Mesenchymal stem cell (in vitro differentiated cells and primary cell): ENCODE data around the gene KLHL3.
A peak's percentile ranks its signal among the peaks of the same experiment; 100 is the strongest.

Source experiments
- DNase-seq: peaks from one replicate; pipeline ENCODE4 v3.0.0-alpha.2; 2013
- H2AFZ ChIP-seq: one replicate; pipeline ENCODE4 v1.6.1; 2013; ENCODE audit warnings: low read depth, mild to moderate bottlenecking, control low read depth, inconsistent platforms, low read length, moderate library complexity
- H2AK5ac ChIP-seq: 2 replicates; pipeline ENCODE4 v1.6.1; 2013; ENCODE audit warnings: low read length, moderate library complexity, mild to moderate bottlenecking, inconsistent platforms; ENCODE audit not compliant: severe bottlenecking
- H2BK120ac ChIP-seq: one replicate; pipeline ENCODE4 v1.6.1; 2013; ENCODE audit warnings: low read depth, mild to moderate bottlenecking, inconsistent platforms, low read length, moderate library complexity
- H2BK12ac ChIP-seq, 2 experiments: one replicate each; pipeline ENCODE4 v1.6.1; 2013; ENCODE audit warnings: inconsistent platforms in 2 of 2, low read length in 2 of 2, mild to moderate bottlenecking in 2 of 2, moderate library complexity in 2 of 2, control low read depth in 1 of 2
- H2BK15ac ChIP-seq: one replicate; pipeline ENCODE4 v1.6.1; 2013; ENCODE audit warnings: mild to moderate bottlenecking, low read depth, inconsistent platforms; ENCODE audit not compliant: poor library complexity, severe bottlenecking
- H2BK5ac ChIP-seq: 2 replicates; pipeline ENCODE4 v1.6.1; 2013; ENCODE audit warnings: low read depth, mild to moderate bottlenecking, low read length, control low read depth, inconsistent platforms; ENCODE audit not compliant: poor library complexity, severe bottlenecking
- H3K14ac ChIP-seq, 2 experiments: one replicate each; pipeline ENCODE4 v1.6.1; 2013; ENCODE audit warnings: inconsistent platforms in 2 of 2, low read length in 2 of 2, control low read depth in 1 of 2, mild to moderate bottlenecking in 1 of 2, moderate library complexity in 1 of 2
- H3K18ac ChIP-seq, 2 experiments: one replicate each; pipeline ENCODE4 v1.6.1; 2013; ENCODE audit warnings: inconsistent platforms in 2 of 2, low read length in 2 of 2, control low read depth in 1 of 2, low read depth in 1 of 2, mild to moderate bottlenecking in 1 of 2
- H3K23ac ChIP-seq, 2 experiments: one replicate each; pipeline ENCODE4 v1.6.1; 2013; ENCODE audit warnings: inconsistent platforms in 2 of 2, low read length in 2 of 2, mild to moderate bottlenecking in 2 of 2, moderate library complexity in 2 of 2, control low read depth in 1 of 2
- H3K27ac ChIP-seq: 2 replicates; pipeline ENCODE4 v1.5.1; 2013; ENCODE audit warnings: mild to moderate bottlenecking, moderate library complexity, low read length, control low read depth, inconsistent platforms; ENCODE audit not compliant: poor library complexity, severe bottlenecking
- H3K27me3 ChIP-seq, 2 experiments: 2 replicates each; pipeline versions ENCODE4 v1.6.1 to v1.7.0; 2013; ENCODE audit warnings: low read length in 2 of 2, mild to moderate bottlenecking in 2 of 2, moderate library complexity in 2 of 2, control low read depth in 1 of 2, inconsistent platforms in 1 of 2; ENCODE audit not compliant: control insufficient read depth in 1 of 2, insufficient read depth in 1 of 2
- H3K36me3 ChIP-seq, 2 experiments: 2 replicates each; pipeline versions ENCODE4 v1.6.1 to v1.7.0; 2013; ENCODE audit warnings: low read length in 2 of 2, control low read depth in 1 of 2, inconsistent platforms in 1 of 2, low read depth in 1 of 2, mild to moderate bottlenecking in 1 of 2; ENCODE audit not compliant: insufficient read depth in 2 of 2, control insufficient read depth in 1 of 2
- H3K4ac ChIP-seq, 2 experiments: one replicate each; pipeline ENCODE4 v1.6.1; 2013; ENCODE audit warnings: inconsistent platforms in 2 of 2, low read length in 2 of 2, mild to moderate bottlenecking in 2 of 2, moderate library complexity in 2 of 2, control low read depth in 1 of 2, low read depth in 1 of 2
- H3K4me1 ChIP-seq: 2 replicates; pipeline ENCODE4 v1.6.1; 2013; ENCODE audit warnings: low read depth, low read length, control low read depth; ENCODE audit not compliant: control insufficient read depth, insufficient read depth
- H3K4me2 ChIP-seq: 2 replicates; pipeline ENCODE4 v1.6.1; 2013; ENCODE audit warnings: low read length, mild to moderate bottlenecking, inconsistent platforms; ENCODE audit not compliant: poor library complexity, severe bottlenecking
- H3K4me3 ChIP-seq, 2 experiments: 2 replicates each; pipeline versions ENCODE4 v1.5.1 to v1.7.0; 2013; ENCODE audit warnings: low read length in 2 of 2, mild to moderate bottlenecking in 2 of 2, control low read depth in 1 of 2, low read depth in 1 of 2; ENCODE audit not compliant: insufficient read depth in 1 of 2
- H3K79me1 ChIP-seq: replicated peaks from 2 replicates; pipeline ENCODE4 v1.6.1; 2013; ENCODE audit warnings: mild to moderate bottlenecking, control low read depth, low read length, inconsistent platforms; ENCODE audit not compliant: poor library complexity, severe bottlenecking
- H3K9ac ChIP-seq: 2 replicates; pipeline ENCODE4 v1.7.0; 2013; ENCODE audit warnings: mild to moderate bottlenecking, low read length, moderate library complexity
- H3K9me3 ChIP-seq: 2 replicates; pipeline ENCODE4 v1.7.0; 2013; ENCODE audit warnings: mild to moderate bottlenecking, low read length; ENCODE audit not compliant: control insufficient read depth
- H4K8ac ChIP-seq: one replicate; pipeline ENCODE4 v1.6.1; 2013; ENCODE audit warnings: inconsistent platforms, mild to moderate bottlenecking, low read length, moderate library complexity
- H4K91ac ChIP-seq: one replicate; pipeline ENCODE4 v1.6.1; 2013; ENCODE audit warnings: mild to moderate bottlenecking, low read length, inconsistent platforms
- WGBS: methylation state at CpG from one replicate; pipeline ENCODE4 v1.1.7; 2013; ENCODE audit warnings: mixed read lengths; 5-methylcytosine and 5-hydroxymethylcytosine counted together

KLHL3 gene

GRCh38 chr5:137617528-137618205, 118.2 kb downstream of the KLHL3 start:
- Histone ChIP-seq H3K14ac (no peak overlapping the region), H3K27ac (no peak overlapping the region), H3K79me1 (no peaks in the 10 kb centered on the region), H4K91ac (no peak overlapping the region), H3K4me2 (no peak overlapping the region), H3K4me1 (peaks cover 10% of the 10 kb centered on the region), H3K23ac (no peak overlapping the region), H3K4ac (no peak overlapping the region), H2BK15ac (no peak overlapping the region), H3K4me3 (no peak overlapping the region), H3K9me3 (no peaks in the 10 kb centered on the region), H2AFZ (no peak overlapping the region), H4K8ac (no peak overlapping the region), H2BK12ac (no peak overlapping the region), H3K9ac (no peak overlapping the region), H2AK5ac (no peak overlapping the region), H3K18ac (no peak overlapping the region), H3K36me3 (no peaks in the 10 kb centered on the region), H2BK5ac (no peak overlapping the region), H2BK120ac (no peak overlapping the region), H3K27me3 (no peaks in the 10 kb centered on the region)
- WGBS, result 76% methylated on average over 6 of the region's 7 CpGs
- peak; percentile 27 for DNase-seq

GRCh38 chr5:137616046-137616445, 119.8 kb downstream of the KLHL3 start:
- no peak overlapping the region for H2AK5ac ChIP-seq
- no peak overlapping the region for H2BK15ac ChIP-seq
- H3K9me3 ChIP-seq, result no peaks in the 10 kb centered on the region
- H3K79me1 ChIP-seq, result no peaks in the 10 kb centered on the region
- H3K9ac ChIP-seq, result no peak overlapping the region
- H2BK5ac ChIP-seq, result no peak overlapping the region
- DNase-seq, result no peak
- H2BK120ac ChIP-seq, result no peak overlapping the region
- no peak overlapping the region for H4K91ac ChIP-seq
- no peak overlapping the region for H3K14ac ChIP-seq
- H3K4me2 ChIP-seq, result no peak overlapping the region
- WGBS, result 45% methylated on average over 5 of the region's 5 CpGs
- no peak overlapping the region for H2BK12ac ChIP-seq
- no peaks in the 10 kb centered on the region for H3K36me3 ChIP-seq
- H3K4me3 ChIP-seq, result no peak overlapping the region
- H3K4me1 ChIP-seq, result peaks cover 9% of the 10 kb centered on the region
- H3K4ac ChIP-seq, result no peak overlapping the region
- H3K27ac ChIP-seq, result no peak overlapping the region
- H2AFZ ChIP-seq, result no peak overlapping the region
- H3K18ac ChIP-seq, result no peak overlapping the region
- no peak overlapping the region for H3K23ac ChIP-seq
- H4K8ac ChIP-seq, result no peak overlapping the region
- H3K27me3 ChIP-seq, result no peaks in the 10 kb centered on the region

GRCh38 chr5:137615171-137615775, 120.6 kb downstream of the KLHL3 start:
- H3K27me3 ChIP-seq, result no peaks in the 10 kb centered on the region
- no peaks in the 10 kb centered on the region for H3K79me1 ChIP-seq
- 79% methylated on average over 3 of the region's 5 CpGs for WGBS

DNA sequence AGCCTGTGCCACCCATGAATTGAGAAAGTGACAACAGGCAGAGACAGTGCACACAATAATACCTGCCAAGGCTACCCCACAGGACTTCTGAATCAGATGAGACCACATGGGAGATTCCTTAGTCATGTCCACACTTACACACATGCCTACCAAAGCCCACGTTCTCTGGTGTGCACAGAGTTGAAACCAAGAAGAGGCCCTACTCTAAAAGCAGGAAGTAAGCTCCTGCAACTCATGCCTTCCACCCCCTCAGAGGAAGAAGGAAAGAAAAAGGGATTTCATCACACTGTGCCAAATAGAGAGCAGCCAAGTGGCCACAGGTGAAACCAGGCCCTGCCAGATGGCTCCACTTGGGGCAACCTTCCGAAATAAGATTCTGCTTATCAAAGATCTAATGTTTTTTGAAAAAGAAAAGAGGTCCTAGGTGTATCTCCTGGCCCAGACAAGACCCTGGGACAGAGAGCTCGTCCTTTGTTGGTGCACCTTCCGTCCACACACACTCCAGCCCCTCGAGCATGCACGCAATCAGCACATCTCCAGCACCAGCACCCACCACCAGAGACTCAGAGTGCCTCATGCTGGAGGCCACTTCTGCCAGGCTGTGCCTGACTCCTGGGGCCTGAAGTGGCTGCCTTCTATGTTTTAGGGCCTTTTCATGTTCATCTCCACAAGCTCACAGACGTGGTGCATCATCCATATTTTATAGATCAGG, 122.2 kb downstream of the KLHL3 start:
- H3K4me3 ChIP-seq, result no peak overlapping the region
- no peak overlapping the region for H3K23ac ChIP-seq
- WGBS, result 82% methylated on average over 6 of the region's 7 CpGs
- H2BK120ac ChIP-seq, result no peak overlapping the region
- no peak overlapping the region for H3K18ac ChIP-seq
- H3K4ac ChIP-seq, result no peak overlapping the region
- H3K9ac ChIP-seq, result no peak overlapping the region
- H3K27me3 ChIP-seq, result no peaks in the 10 kb centered on the region
- no peak overlapping the region for H2AFZ ChIP-seq
- no peak overlapping the region for H4K8ac ChIP-seq
- H3K27ac ChIP-seq, result no peak overlapping the region
- no peak overlapping the region for H2AK5ac ChIP-seq
- H3K14ac ChIP-seq, result no peak overlapping the region
- no peak overlapping the region for H3K4me2 ChIP-seq
- H2BK5ac ChIP-seq, result no peak overlapping the region
- no peak overlapping the region for H2BK15ac ChIP-seq
- no peak overlapping the region for H2BK12ac ChIP-seq
- peaks cover 5% of the 10 kb centered on the region for H3K4me1 ChIP-seq
- H3K36me3 ChIP-seq, result no peaks in the 10 kb centered on the region
- no peaks in the 10 kb centered on the region for H3K79me1 ChIP-seq
- no peak overlapping the region for H4K91ac ChIP-seq
- no peak for DNase-seq
- H3K9me3 ChIP-seq, result no peaks in the 10 kb centered on the region

More at GRCh38 chr5:137615171-137615775, 120.6 kb downstream of the KLHL3 start:
- H2BK5ac ChIP-seq, result no peak overlapping the region
- no peak overlapping the region for H2BK15ac ChIP-seq
- no peak overlapping the region for H2BK12ac ChIP-seq
- H3K14ac ChIP-seq, result no peak overlapping the region
- H4K91ac ChIP-seq, result no peak overlapping the region
- no peak overlapping the region for H2AFZ ChIP-seq
- no peak overlapping the region for H3K27ac ChIP-seq
- no peak overlapping the region for H3K23ac ChIP-seq
- no peak overlapping the region for H3K4ac ChIP-seq
- H3K9me3 ChIP-seq, result no peaks in the 10 kb centered on the region
- DNase-seq, result no peak
- peaks cover 9% of the 10 kb centered on the region for H3K4me1 ChIP-seq
- H3K4me3 ChIP-seq, result no peak overlapping the region
- H4K8ac ChIP-seq, result no peak overlapping the region
- no peaks in the 10 kb centered on the region for H3K36me3 ChIP-seq
- no peak overlapping the region for H3K18ac ChIP-seq
- no peak overlapping the region for H2BK120ac ChIP-seq
- no peak overlapping the region for H2AK5ac ChIP-seq
- H3K9ac ChIP-seq, result no peak overlapping the region
- no peak overlapping the region for H3K4me2 ChIP-seq
